Measurements from ENCODE around the gene SULF2.

Gene SULF2

DNA sequence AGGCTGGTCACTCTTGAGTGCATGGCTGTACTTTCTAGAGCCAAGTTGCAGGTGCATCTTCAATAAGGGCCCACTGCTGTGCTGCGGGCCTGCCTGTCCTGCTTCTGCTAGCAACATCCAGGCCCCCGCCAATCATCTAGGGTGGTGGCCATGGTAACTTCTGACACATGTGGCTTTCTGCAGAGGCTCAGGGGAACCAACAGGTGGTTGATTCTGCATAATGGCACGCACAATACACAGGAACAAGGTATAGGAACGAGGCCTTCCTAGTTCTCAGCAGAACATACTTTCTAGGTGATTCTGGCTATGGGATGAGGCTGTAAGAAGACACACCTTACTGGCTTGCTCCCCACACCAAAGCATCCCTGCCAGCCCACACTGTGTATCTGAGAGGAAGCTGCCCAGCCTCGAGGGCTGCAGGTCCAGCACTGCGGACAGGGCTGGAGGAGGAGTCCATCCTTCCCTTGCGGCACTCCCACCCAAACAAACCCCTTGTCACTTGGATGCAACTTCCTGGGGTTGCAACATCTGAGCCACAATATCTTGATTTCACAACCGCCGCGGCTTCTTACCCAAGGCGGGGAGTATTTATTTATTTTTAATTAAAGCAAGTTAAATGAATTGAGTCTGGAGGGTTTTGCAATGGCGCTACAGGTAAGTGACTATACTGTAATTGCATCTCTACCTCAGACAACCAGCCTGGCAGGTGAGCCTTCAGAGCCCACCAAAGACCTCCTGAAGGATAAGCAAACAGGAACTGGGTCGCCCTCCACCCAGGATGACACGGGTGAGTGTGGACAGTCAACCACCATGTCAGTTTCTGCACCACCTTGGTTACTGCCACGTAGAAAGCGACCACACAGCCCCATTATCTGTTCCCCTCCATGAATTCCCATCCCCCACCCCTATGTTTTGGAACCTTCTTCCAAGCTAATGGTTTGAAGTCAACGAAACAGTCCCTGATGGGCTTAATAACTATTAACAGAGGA, 49.6 kb downstream of the SULF2 start:
- DNase-seq, result no peak

DNA sequence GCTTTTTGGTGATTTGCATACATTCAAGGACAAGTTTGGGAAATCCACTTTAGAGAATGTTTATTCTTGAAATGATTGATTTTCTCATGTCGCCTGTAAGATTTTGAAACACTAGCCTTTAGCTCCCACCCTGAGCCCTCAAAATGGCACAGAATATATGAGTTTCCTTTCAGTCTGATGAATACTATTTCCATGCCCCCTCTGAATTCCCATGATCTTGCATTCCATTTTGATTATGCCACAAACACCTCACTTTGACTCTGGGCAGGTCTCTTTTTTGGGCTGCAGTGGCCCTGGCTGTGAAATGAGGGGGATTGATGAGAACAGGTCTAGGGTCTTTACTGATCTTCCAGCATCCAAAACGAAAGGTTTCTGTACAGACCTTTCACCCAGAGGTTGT, 50.4 kb downstream of the SULF2 start:
- DNase-seq, result no peak

DNA sequence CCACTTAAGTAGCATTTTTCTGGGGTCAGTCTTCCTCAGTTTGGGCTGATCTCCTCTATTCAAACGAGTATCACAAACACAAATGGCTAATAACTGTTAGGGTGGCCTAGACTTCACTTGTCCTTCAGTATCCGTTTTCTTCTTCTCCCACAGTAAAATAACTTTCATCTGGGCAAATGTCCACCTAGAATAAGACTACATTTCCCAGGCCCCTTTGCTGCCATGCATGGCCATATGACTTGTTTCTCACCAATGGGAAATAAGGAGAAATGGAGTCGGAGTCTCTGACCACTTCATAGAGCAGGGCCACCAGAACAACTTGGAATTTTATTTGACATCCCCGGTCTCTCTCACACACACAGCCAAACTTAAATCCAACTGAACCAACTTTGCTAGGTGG, 51.4 kb downstream of the SULF2 start:
- no peak for DNase-seq

DNA sequence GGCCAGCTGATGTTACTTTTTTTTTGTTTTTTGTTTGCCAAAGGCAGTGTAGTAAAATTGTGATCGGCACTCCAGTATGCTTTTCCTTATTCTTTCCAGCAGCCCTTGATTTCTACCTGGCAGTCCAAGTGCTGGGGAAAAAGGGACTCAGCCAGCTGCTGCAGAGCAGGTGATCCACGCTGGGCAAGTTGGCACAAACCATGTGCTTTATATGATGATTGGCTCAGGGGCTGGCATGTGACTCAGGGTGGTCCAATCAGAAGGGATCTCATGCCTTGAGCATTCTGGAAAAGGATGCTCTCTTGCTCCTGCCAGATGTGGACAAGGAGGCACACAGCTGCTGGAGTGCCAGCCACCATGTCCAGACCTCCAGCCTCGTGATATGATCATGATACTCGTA, 54.5 kb downstream of the SULF2 start:
- DNase-seq, result no peak

DNA sequence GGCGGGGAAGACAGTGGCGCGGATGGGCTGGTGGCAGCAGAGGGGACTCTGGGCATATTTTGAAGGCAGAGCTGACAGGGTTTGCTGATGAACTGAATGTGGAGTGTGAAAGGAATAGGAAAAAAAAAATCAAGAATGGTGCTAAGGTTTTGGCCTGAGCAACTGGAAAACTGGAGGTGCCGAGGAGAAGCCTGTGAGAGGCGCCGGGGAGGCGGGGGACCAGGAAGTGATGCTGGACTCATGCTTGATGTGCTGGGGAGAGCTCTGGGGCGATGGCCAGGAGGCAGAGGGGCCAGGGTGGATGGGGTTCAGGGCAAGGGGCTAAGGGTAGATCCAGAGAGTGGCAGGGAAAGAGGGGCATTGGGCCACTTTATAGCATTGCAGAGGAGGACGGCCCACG, 55.8 kb downstream of the SULF2 start:
- DNase-seq, result no peak

DNA sequence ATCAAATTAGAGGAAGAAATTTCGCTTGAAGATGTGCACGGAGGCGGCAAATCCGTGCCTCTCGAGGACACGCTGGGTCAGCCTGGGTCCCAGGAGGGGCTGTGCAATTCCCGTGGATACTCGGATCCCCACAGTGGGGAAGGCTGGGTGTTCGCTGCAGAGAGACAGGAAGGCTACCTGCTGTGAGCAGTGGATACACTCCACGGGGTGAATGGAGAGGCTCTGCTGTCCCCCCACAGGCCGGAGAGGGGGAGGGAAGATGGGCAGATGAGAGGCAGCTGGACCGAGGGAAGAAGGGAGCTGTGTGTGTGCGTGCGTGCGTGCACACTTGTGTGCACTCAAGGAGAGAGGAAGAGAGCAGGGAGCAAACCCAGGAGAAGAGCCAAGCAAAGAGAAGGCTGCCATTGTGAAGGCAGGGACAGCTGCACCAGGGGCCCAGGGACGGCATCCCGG, 57.3 kb downstream of the SULF2 start:
- DNase-seq, result no peak

DNA sequence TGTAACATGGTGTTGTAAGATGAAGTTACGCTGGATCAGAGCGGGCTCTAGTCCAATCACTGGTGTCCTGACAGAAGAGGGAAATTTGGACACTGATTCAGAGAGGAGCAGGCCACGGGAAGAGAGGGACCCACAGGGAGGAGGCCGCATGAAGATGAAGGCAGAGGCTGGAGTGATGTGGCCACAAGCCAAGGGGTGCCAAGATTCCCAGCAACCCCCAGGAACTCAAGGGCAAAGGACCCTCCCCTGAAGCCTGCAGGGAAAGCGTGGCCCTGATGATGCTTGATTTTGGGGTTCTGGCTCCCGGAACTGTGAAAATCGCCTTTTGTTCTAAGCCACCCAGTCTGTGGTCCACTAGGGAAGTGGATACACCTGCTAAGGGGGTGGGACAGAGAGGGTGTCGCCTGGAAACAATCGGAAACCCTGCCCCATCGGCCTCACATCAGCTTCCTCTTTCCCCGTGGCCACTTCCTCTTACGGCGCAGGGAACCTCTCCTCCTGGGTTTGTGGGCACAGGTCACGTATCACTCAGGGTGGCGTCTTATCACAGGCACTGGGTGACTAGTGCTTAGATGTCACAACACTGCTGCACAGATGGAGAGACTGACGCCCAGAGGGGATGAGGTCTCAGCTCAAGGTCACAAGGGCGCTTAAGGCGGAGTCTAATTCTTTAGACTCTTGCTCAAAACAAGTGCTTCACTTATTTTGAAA, 58.0 kb downstream of the SULF2 start:
- no peak for DNase-seq

DNA sequence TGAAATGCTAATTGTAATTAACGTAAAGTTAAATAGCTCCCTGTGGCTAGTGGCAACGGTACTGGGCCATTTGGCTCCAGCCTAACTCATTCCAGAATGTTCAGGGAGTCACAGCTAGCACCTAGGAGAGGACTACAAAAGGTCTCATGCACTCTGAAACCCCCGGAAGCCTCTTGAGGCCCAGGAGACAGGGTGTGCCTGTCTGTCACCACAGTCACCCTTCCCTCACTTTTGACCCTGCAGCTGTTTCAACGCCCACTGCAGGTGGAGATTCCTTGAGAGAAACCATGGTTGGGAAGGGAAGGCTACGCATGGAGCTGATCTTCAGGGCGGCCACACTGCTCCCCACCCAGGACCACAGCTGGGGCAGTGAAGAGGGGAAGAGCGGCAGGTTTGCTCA, 58.6 kb downstream of the SULF2 start:
- DNase-seq, result no peak

DNA sequence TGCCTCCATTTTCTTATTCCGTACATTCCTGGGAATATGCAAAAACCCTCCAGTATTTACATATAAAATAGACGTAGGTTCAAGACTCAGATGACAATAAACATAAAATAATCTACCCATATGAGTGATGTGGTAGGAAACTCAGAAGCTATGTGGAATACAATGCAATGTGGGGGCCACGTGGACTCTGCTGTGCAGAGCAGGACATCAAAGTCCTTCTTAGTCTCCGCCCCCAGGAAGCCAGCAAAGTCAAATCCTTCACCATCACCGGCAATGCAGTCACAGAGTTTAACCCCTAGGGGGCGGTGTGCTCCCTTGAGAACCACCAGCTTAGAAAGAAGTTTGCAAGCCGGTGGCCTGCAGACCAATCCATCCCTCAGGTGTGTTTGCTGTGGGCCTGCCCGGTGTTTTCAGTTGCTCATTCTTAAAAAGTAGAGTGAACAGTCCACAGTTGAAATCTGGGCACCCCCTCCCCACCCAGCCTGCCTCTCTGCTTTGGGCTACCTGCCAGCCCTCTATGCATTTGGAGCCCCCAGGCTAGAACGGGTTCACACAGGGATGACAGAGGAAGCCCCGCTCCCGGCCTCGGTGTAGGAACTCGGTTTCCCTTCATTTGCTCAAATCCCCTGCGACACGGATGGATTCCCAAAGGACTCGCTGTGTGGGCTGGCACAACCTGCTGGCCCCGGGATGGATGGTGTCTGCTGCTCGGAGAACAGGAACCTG, 59.9 kb downstream of the SULF2 start:
- peak; percentile 23 for DNase-seq

DNA sequence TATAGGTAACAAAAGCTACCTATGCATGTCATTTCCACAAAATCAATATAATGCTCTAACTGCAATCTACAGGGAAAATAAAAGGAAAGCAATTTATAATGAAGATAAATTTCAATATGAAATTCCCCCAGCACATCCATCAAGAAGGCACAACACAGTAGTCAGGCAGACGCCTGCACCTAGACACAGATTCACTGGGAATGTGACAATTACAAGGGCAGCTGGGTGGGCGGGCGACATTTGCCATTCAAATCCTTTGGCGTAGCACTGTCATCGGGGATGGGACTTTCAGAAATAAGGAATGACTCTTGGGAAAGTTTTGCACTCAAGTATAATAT, 60.4 kb downstream of the SULF2 start:
- DNase-seq, result no peak

DNA sequence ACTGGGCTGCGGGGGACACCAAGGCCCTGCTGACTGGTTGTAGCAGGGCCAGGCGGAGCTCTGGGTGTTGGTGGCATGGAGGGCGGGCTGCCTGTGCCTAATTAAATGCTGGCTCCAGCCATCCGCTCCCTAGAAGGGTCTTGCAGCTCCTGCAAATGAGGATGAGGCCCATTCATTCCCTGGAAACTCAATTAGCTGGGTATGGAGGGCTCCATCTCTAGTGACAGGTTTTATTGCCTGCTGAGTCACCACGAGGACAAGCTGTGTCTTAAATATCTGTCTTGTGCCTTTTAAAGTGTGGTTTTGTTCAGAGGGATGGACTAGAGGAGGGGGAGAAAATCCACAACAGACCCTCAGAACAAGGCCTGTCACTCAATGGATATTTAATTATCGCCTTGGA, 60.9 kb downstream of the SULF2 start:
- DNase-seq, result no peak

DNA sequence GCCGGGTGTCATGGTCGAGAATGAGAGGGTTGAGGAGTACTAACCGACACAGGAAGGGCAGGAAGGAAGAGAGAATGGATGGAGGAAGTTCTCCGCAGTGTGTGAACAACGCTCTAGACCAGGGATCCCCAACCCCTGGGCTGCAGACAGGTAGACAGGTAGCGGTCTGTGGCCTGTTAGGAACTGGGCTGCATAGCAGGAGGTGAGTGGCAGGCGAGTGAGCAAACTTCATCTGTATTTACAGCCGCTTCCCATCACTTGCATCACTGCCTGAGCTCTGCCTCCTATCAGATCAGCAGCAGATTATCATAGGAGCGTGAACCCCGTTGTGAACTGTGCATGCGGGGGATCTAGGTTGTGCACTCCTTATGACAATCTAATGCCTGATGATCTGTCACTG, 62.0 kb downstream of the SULF2 start:
- DNase-seq, result no peak

DNA sequence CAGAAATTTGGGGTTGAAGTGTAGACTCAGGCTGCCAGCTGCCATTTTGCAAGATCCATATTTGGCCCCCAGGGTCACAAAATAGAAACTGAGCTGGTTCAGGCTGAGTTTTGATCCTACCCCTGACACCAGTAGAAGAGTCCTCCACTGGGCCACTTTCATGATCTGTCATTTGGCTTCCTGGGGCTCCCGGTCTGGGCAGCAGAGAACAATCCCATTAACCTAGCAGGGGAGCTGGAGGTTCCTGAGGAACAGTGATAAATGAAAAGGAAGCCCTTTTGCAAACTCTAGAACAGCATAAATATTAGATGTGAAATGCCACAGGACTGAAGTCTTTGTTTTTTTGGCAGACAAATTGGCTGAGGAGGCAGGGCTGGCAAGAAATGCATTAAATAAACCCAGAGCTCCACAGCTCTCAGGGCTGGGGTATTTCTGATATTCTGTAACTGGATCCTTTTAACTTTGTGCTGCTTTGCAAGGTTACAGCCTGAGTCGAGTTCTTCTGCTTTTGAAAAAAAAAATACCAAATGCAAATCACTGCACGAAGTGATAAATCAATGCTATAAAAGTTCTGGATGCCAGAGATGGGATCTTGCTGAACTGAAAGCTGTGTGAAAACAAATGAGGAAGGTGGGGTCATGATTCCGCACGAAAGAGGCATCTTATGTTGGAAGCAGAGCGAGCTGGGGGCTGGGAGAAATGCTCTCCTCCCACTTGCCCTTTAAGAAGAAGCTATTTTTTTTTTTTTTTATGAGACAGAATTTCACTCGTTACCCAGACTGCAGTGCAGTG, 64.4 kb downstream of the SULF2 start:
- DNase-seq, result no peak

DNA sequence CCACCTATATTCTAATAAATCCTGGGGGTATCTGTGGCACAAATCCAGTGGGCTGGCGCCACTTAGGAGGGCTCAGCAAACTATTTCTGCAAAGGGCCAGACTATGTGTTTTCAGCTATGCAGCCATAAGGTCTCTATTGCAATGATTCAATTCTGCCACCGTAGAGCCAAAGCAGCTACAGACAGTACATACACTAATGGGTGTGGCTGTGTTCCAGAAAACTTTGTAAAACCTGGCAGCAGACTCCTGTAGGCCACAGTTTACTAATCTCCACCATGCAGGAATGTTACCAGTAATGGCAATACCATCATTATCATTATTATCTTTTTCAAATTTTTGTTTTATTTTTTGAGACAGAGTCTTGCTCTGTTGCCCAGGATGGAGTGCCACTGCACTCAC, 65.7 kb downstream of the SULF2 start:
- no peak for DNase-seq

DNA sequence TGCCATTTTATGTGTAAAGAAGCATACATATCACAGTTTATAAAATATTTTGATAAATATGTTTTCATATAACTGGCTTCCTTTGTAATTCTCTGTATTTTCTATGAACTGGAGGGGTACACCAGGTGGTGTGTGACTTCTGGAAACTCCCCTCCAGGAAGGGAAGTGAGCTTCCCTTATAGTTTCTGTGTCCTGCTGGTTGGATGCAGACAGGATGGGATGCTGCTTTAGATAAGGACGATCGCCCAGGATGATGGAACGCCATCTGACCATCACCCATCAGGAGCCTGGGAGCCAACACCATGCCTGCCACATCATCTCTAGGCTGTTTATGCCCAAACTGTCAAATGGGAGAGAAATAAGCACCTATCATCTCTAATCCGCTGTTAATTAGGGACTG, 66.1 kb downstream of the SULF2 start:
- DNase-seq, result no peak

DNA sequence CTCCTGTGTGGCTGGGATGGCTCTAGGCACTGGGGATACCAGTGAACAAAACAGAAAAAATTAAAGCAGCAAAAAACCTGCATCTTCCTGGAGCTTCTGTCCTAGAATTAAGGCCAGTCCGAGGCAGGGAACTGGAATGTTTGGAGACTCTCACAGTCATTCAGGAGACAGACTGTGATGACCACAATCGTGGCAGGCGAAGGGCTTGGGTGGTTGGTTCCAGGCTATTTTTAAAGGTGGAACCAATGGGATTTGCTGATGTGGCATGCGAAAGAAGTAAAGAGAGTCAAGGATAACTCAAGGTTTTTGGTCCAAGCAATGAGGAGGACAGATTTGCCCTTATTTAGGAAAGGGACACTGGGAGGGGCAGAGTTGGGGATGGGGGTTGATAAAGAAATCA, 66.9 kb downstream of the SULF2 start:
- no peak for DNase-seq

DNA sequence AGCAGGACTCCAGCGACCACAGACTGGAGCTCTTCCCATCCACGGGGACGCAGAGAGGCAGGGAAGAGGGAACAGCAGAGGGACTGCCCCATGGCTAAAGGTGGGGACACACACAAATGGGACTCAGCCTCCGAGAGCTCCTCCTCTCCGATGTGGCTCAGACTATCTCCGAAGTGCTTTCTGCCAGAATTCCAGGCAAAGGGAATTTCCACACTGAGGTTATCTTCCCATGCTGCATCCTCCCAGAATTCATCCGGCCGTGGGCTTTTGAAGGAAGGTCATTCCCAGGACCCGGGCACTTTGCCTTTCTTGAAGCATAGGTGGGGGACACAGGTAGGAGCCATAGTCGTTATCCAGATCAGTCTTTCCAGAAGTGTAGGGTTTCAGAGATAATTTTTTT, 67.9 kb downstream of the SULF2 start:
- DNase-seq, result no peak

DNA sequence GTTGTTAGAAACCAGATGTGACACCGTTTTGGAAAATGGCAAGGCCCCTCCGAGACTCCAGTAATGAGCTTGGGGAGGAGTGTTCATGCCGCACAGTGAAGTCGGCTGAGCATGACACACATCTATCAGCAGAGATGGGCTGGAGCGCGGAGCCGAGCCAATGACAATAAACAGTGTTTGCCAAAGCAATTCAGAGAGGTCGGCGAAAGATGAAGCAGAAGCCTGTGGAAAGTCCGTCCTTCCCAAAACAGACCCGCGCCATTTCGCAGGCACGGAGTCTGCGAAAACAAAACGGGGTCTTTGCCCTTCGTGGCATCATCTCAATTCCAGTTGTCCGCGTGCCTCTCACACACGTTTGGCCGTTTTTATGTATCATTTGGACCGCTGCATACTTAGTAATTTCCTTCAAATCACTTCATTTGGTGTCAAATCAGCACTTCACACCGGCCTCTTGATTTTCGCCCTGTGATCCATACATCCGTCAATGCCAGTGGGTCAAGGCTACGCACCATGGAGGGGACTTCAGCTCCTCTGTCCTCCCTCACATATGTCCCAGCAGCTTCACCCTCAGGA, 71.3 kb downstream of the SULF2 start:
- no peak for DNase-seq

DNA sequence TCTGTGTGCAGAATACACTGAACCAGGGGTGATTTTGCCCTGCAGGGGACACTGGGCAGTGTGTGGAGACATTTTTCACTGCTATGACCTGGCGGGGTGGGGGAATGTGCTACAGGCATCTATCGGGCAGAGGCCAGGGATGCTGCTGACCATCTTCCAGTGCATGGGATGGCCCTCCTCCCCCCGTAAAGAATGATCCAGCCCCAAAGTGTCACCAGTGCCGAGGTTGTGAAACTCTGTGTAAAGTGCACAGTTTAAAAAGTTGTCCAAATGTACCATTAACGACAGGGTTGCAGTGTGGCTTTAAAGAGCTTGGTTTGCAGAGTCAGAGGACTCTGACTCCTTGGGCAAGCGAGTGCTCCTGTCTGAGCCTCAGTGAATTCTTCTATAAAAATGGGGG, 72.1 kb downstream of the SULF2 start:
- DNase-seq, result no peak

DNA sequence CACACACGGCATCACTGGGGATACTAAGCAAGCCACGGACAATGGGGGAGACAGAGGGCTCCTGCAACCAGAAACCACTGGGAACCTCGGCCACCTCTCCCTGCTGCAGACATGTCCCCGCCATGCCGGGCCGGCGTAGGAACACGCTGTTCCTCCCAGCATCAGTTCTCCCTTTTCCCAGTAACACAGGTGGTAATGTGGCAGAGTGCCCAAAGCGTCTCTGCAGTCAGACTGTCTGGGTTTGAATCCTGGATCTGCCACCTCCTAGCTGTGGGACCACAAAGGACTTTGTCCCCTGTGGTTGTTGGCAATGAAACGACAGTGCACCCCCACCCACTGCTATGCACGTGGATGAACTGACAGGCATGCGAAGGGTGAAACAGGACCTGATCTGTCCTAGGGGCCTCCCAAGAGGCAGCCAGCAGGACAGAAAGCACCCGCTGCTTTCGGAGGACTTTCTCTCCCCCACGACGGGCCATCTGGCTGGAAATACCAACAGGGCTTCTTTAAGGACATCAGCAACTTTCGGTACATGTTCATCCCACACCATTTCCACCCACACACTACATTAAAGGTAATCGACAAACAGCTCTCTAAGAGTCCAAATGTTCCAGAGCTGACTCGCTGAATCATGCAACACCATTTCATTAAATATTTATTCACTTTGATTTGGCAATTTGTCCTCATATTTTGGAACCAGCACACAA, 74.1 kb downstream of the SULF2 start:
- DNase-seq, result no peak

DNA sequence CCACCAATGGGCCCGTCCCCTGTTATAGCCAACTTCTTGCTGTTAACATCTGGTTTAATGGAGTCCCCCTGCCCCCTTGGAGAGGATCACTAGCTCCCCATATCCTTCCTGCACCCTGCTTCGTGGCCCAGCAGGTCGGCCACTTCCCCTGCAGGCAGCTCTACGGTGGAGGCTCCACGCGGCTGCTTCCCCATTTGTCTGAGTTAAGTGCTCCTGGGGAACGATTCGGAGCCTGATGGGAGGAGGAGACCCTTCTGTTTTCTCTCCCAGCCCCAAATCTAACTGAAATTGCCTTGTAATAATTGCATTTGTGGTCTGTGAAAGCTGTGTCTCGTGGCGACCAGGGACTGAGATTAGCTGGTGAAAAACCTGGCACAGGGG, 74.6 kb downstream of the SULF2 start:
- DNase-seq, result no peak

Measured in NCI-H2081 treated with DMSO at 0.1 percent for 48 hours (cell line).